BLaER1 (cell line): ENCODE measurements around the gene GGTLC2.

Experiments used
- H3K27ac ChIP-seq: shearing (Covaris generic); formaldehyde crosslinking; 2 replicates; pipeline ENCODE4 v1.8.1; 2022
- H3K27me3 ChIP-seq: shearing (Covaris generic); formaldehyde crosslinking; 2 replicates; pipeline ENCODE4 v1.8.1; 2022
- H3K36me3 ChIP-seq: shearing (Covaris generic); formaldehyde crosslinking; 2 replicates; pipeline ENCODE4 v1.8.1; 2022
- H3K4me1 ChIP-seq: shearing (Covaris generic); formaldehyde crosslinking; 2 replicates; pipeline ENCODE4 v1.8.1; 2022
- H3K4me2 ChIP-seq: shearing (Covaris generic); formaldehyde crosslinking; 2 replicates; pipeline ENCODE4 v1.8.1; 2022
- H3K4me3 ChIP-seq: shearing (Covaris generic); formaldehyde crosslinking; 2 replicates; pipeline ENCODE4 v1.8.1; 2022
- H3K9ac ChIP-seq: shearing (Covaris generic); formaldehyde crosslinking; 2 replicates; pipeline ENCODE4 v1.8.1; 2022
- H3K9me3 ChIP-seq: shearing (Covaris generic); formaldehyde crosslinking; 2 replicates; pipeline ENCODE4 v1.8.1; 2022
- H4K20me1 ChIP-seq: shearing (Covaris generic); formaldehyde crosslinking; 2 replicates; pipeline ENCODE4 v1.8.1; 2022
- Cebpa-rat ChIP-seq: shearing (Covaris generic); IDR thresholded peaks from 2 replicates; pipeline ENCODE4 v1.8.1; 2022

GGTLC2 gene

GRCh38 chr22:22657712-22658111 lies 13.3 kb downstream of the GGTLC2 start:
- H3K27me3 ChIP-seq: no peaks in the 10 kb centered on the region
- no peaks in the 10 kb centered on the region for H3K9me3 ChIP-seq
- no peak overlapping the region for H3K27ac ChIP-seq
- H3K4me2 ChIP-seq: no peak overlapping the region
- H3K4me3 ChIP-seq: no peak overlapping the region
- H3K9ac ChIP-seq: no peak overlapping the region
- TF ChIP-seq Cebpa-rat: no peak
- no peaks in the 10 kb centered on the region for H4K20me1 ChIP-seq
- H3K4me1 ChIP-seq: peaks cover 46% of the 10 kb centered on the region
- no peaks in the 10 kb centered on the region for H3K36me3 ChIP-seq

- H3K9ac ChIP-seq: no peak overlapping the region
- H3K4me1 ChIP-seq: peaks cover 55% of the 10 kb centered on the region
- no peak overlapping the region for H3K27ac ChIP-seq
- no peaks in the 10 kb centered on the region for H4K20me1 ChIP-seq
- H3K36me3 ChIP-seq: no peaks in the 10 kb centered on the region
- no peaks in the 10 kb centered on the region for H3K27me3 ChIP-seq
- H3K4me2 ChIP-seq: peak overlapping the region; percentile 60; the same call in 1 of the 2 replicates
- no peaks in the 10 kb centered on the region for H3K9me3 ChIP-seq
- H3K4me3 ChIP-seq: no peak overlapping the region
- TF ChIP-seq Cebpa-rat: no peak
Measured at GRCh38 chr22:22661275-22661674, 16.9 kb downstream of the GGTLC2 start.

- H3K36me3 ChIP-seq: no peaks in the 10 kb centered on the region
- 0 out of 2 replicates have a peak overlapping the region, but pooled peaks have one; percentile 8 for H3K4me2 ChIP-seq
- H3K27me3 ChIP-seq: no peaks in the 10 kb centered on the region
- H3K4me1 ChIP-seq: peaks cover 63% of the 10 kb centered on the region
- H4K20me1 ChIP-seq: no peaks in the 10 kb centered on the region
- no peak for TF ChIP-seq Cebpa-rat
- no peak overlapping the region for H3K9ac ChIP-seq
- no peaks in the 10 kb centered on the region for H3K9me3 ChIP-seq
- no peak overlapping the region for H3K4me3 ChIP-seq
- no peak overlapping the region for H3K27ac ChIP-seq
Measured at GRCh38 chr22:22662095-22662494, 17.7 kb downstream of the GGTLC2 start.

- Histone ChIP-seq H3K4me3 (no peak overlapping the region), H3K27me3 (no peaks in the 10 kb centered on the region), H3K36me3 (no peaks in the 10 kb centered on the region), H3K9me3 (no peaks in the 10 kb centered on the region), H3K9ac (no peak overlapping the region), H3K27ac (0 out of 2 replicates have a peak overlapping the region, but pooled peaks have one; percentile 30), H3K4me1 (peaks cover 83% of the 10 kb centered on the region), H3K4me2 (peak overlapping the region; percentile 69), H4K20me1 (no peaks in the 10 kb centered on the region)
- TF ChIP-seq Cebpa-rat: no peak
Measured at GRCh38 chr22:22663861-22664800, 19.7 kb downstream of the GGTLC2 start.

- Histone ChIP-seq H4K20me1 (no peaks in the 10 kb centered on the region), H3K4me3 (no peak overlapping the region), H3K9ac (0 out of 2 replicates have a peak overlapping the region, but pooled peaks have one; percentile 29), H3K27ac (peak overlapping the region; percentile 52; the same call in 1 of the 2 replicates), H3K9me3 (0 out of 2 replicates have a peak, but pooled peaks cover 8% of the 10 kb centered on the region), H3K4me1 (peaks cover 83% of the 10 kb centered on the region), H3K4me2 (peak overlapping the region; percentile 75), H3K36me3 (no peaks in the 10 kb centered on the region), H3K27me3 (no peaks in the 10 kb centered on the region)
- TF ChIP-seq Cebpa-rat: no peak
Measured at GRCh38 chr22:22666307-22667091, 22.1 kb downstream of the GGTLC2 start.

- H3K27me3 ChIP-seq: no peaks in the 10 kb centered on the region
- H3K9me3 ChIP-seq: 0 out of 2 replicates have a peak, but pooled peaks cover 8% of the 10 kb centered on the region
- H3K27ac ChIP-seq: peak overlapping the region; percentile 61
- no peak for TF ChIP-seq Cebpa-rat
- peak overlapping the region; percentile 32; the same call in 1 of the 2 replicates for H3K9ac ChIP-seq
- H4K20me1 ChIP-seq: no peaks in the 10 kb centered on the region
- peaks cover 66% of the 10 kb centered on the region for H3K4me1 ChIP-seq
- peak overlapping the region; percentile 75 for H3K4me2 ChIP-seq
- no peaks in the 10 kb centered on the region for H3K36me3 ChIP-seq
- H3K4me3 ChIP-seq: no peak overlapping the region
Measured at GRCh38 chr22:22667966-22668880, 23.8 kb downstream of the GGTLC2 start.

- H3K36me3 ChIP-seq: no peaks in the 10 kb centered on the region
- H3K9ac ChIP-seq: no peak overlapping the region; the same call in 1 of the 2 replicates
- no peaks in the 10 kb centered on the region for H3K27me3 ChIP-seq
- no peak for TF ChIP-seq Cebpa-rat
- H3K4me2 ChIP-seq: peak overlapping the region; percentile 75
- H3K27ac ChIP-seq: peak overlapping the region; percentile 61; the same call in 1 of the 2 replicates
- H4K20me1 ChIP-seq: no peaks in the 10 kb centered on the region
- 0 out of 2 replicates have a peak, but pooled peaks cover 8% of the 10 kb centered on the region for H3K9me3 ChIP-seq
- peaks cover 57% of the 10 kb centered on the region for H3K4me1 ChIP-seq
- no peak overlapping the region for H3K4me3 ChIP-seq
Measured at GRCh38 chr22:22669093-22669492, 24.7 kb downstream of the GGTLC2 start.

- Histone ChIP-seq H3K4me3 (no peak overlapping the region), H3K4me2 (peak overlapping the region; percentile 21), H3K9ac (no peak overlapping the region), H3K27me3 (no peaks in the 10 kb centered on the region), H3K27ac (no peak overlapping the region), H3K36me3 (no peaks in the 10 kb centered on the region), H3K4me1 (peaks cover 51% of the 10 kb centered on the region), H3K9me3 (0 out of 2 replicates have a peak, but pooled peaks cover 8% of the 10 kb centered on the region), H4K20me1 (no peaks in the 10 kb centered on the region)
- no peak for TF ChIP-seq Cebpa-rat
Measured at GRCh38 chr22:22670076-22670795, 25.8 kb downstream of the GGTLC2 start.
